Endothelial cell of umbilical vein (primary cell): ENCODE results near the gene SLFN14. TPM values are rescaled to one million over a fixed set of nuclear protein-coding genes. Genes with fewer than 3 reads are reported as not detected.

Experiments
- BruUV-seq: library from RNA; stranded (reverse); fragments of 400-500 nt; replicated peaks from 2 replicates; lab custom pipeline; 2021; lab: Mats Ljungman, UMichigan
- CTCF ChIA-PET: fragments of 300-600, 350-600 bp; sonication (Branson Sonifier 250); formaldehyde crosslinking; loops from one replicate; lab custom pipeline; 2021; ENCODE audit warnings: antibody characterized with exemption, inconsistent platforms; lab: Charles Lee
- POLR2A ChIA-PET: fragments of 300-600, 350-600 bp; sonication (Branson Sonifier 250); formaldehyde crosslinking; loops from one replicate; lab custom pipeline; 2021; ENCODE audit warnings: antibody characterized with exemption, inconsistent platforms; lab: Charles Lee
- DNase-seq: peaks from one replicate; pipeline ENCODE4 v3.0.0-alpha.2; 2011; ENCODE audit warnings: low read depth, low spot score
- FAIRE-seq: peaks from 2 replicates; lab custom pipeline; 2011; peaks lifted over from hg19 to GRCh38; lab: Jason Lieb, UNC
- H2AFZ ChIP-seq: 2 replicates; pipeline ENCODE4 v1.6.0; 2012; ENCODE audit warnings: low read depth, low read length, control low read depth, inconsistent platforms
- H3K27ac ChIP-seq: 2 replicates; pipeline ENCODE4 v1.5.1; 2011; ENCODE audit warnings: low read depth, mild to moderate bottlenecking, control low read depth, low read length, moderate library complexity; ENCODE audit not compliant: insufficient read depth
- H3K27me3 ChIP-seq, 2 experiments: 2 replicates each; pipeline versions ENCODE4 v1.6.0 to v1.6.1; 2011; ENCODE audit warnings: low read length in 2 of 2, mixed read lengths in 1 of 2; ENCODE audit not compliant: control insufficient read depth in 2 of 2, insufficient read depth in 2 of 2
- H3K36me3 ChIP-seq, 2 experiments: 2 replicates in 1 of 2; 3 replicates in 1 of 2; pipeline ENCODE4 v1.5.1; 2011; ENCODE audit warnings: low read length in 2 of 2, mild to moderate bottlenecking in 1 of 2, moderate library complexity in 1 of 2; ENCODE audit not compliant: control insufficient read depth in 2 of 2, insufficient read depth in 2 of 2; ENCODE audit errors: extremely low read depth in 1 of 2
- H3K4me1 ChIP-seq: 3 replicates; pipeline ENCODE4 v1.5.1; 2011; ENCODE audit warnings: mild to moderate bottlenecking, low read length; ENCODE audit not compliant: control insufficient read depth, insufficient read depth; ENCODE audit errors: extremely low read depth
- H3K4me2 ChIP-seq: 2 replicates; pipeline ENCODE4 v1.6.1; 2011; ENCODE audit warnings: low read length, control low read depth, mixed read lengths; ENCODE audit not compliant: insufficient read depth
- H3K4me3 ChIP-seq, 3 experiments: fragments of 200-600 bp in 1 of 3; sonication (generic), shearing (Covaris generic) in 1 of 3; replicated peaks in 1 of 3; 2 replicates each; pipeline ENCODE4 v1.5.1; 2011 to 2016; ENCODE audit warnings: control low read depth in 3 of 3, low read length in 3 of 3, mild to moderate bottlenecking in 2 of 3, inconsistent platforms in 1 of 3, low read depth in 1 of 3, moderate library complexity in 1 of 3; ENCODE audit not compliant: insufficient read depth in 1 of 3
- H3K79me2 ChIP-seq: 2 replicates; pipeline ENCODE4 v1.6.0; 2012; ENCODE audit warnings: low read length, inconsistent platforms; ENCODE audit not compliant: control insufficient read depth, insufficient read depth
- H3K9ac ChIP-seq: replicated peaks from 2 replicates; pipeline ENCODE3; 2011; ENCODE audit warnings: low read length, control low read depth; ENCODE audit not compliant: insufficient read depth; ENCODE audit errors: extremely low read depth
- H3K9me1 ChIP-seq: replicated peaks from 3 replicates; pipeline ENCODE4 v1.6.0; 2011; ENCODE audit warnings: mild to moderate bottlenecking, low read length; ENCODE audit not compliant: control insufficient read depth, insufficient read depth; ENCODE audit errors: extremely low read depth
- H3K9me3 ChIP-seq: replicated peaks from 2 replicates; pipeline ENCODE4 v1.5.1; 2012; ENCODE audit warnings: low read length, inconsistent platforms; ENCODE audit not compliant: control insufficient read depth, insufficient read depth
- H4K20me1 ChIP-seq: replicated peaks from 2 replicates; pipeline ENCODE3; 2011; ENCODE audit warnings: mild to moderate bottlenecking, low read length; ENCODE audit not compliant: control insufficient read depth, insufficient read depth; ENCODE audit errors: extremely low read depth
- CTCF ChIP-seq, 2 donors: IDR thresholded peaks; 1 replicate in 1 of 2; 2 replicates in 1 of 2; pipeline ENCODE4 v1.5.1; 2011; ENCODE audit warnings: low read length in 2 of 2, mild to moderate bottlenecking in 2 of 2, moderate library complexity in 2 of 2, control low read depth in 1 of 2, inconsistent platforms in 1 of 2, low read depth in 1 of 2; ENCODE audit not compliant: insufficient read depth in 1 of 2; ENCODE audit errors: extremely low read depth in 1 of 2
- EZH2 ChIP-seq: IDR thresholded peaks from 2 replicates; pipeline ENCODE4 v1.6.1; 2012; ENCODE audit warnings: borderline replicate concordance, low read depth, mild to moderate bottlenecking, moderate library complexity, low read length, inconsistent platforms; ENCODE audit not compliant: severe bottlenecking
- FOS ChIP-seq: IDR thresholded peaks from 2 replicates; pipeline ENCODE4 v1.6.1; 2011; ENCODE audit warnings: mild to moderate bottlenecking, low read length, moderate library complexity, borderline replicate concordance; ENCODE audit not compliant: insufficient read depth
- GATA2 ChIP-seq: IDR thresholded peaks from 2 replicates; pipeline ENCODE4 v1.7.0; 2011; ENCODE audit warnings: low read depth, mild to moderate bottlenecking, moderate library complexity, mixed read lengths, low read length; ENCODE audit not compliant: insufficient read length, insufficient read depth
- JUN ChIP-seq: IDR thresholded peaks from 2 replicates; pipeline ENCODE4 v1.6.1; 2011; ENCODE audit warnings: borderline replicate concordance, low read depth; ENCODE audit not compliant: insufficient read length, insufficient read depth
- MAX ChIP-seq: IDR thresholded peaks from 2 replicates; pipeline ENCODE4 v1.6.1; 2011; ENCODE audit not compliant: insufficient read depth, insufficient read length
- MYC ChIP-seq: IDR thresholded peaks from one replicate; pipeline ENCODE4 v1.6.1; 2011; ENCODE audit warnings: mild to moderate bottlenecking, low read depth, low read length
- POLR2A ChIP-seq: IDR thresholded peaks from 2 replicates; pipeline ENCODE4 v1.6.1; 2012; ENCODE audit warnings: low read depth, mild to moderate bottlenecking, control low read depth, low read length
- POLR2AphosphoS5 ChIP-seq: IDR thresholded peaks from 2 replicates; pipeline ENCODE4 v1.6.1; 2012; ENCODE audit warnings: low read depth, mild to moderate bottlenecking, control low read depth, low read length, moderate library complexity; ENCODE audit not compliant: insufficient read depth
- dilution Hi-C: fragments of 300-500 bp; cut with MboI; formaldehyde crosslinking; loops from one replicate; pipeline ENCODE4 v1.15.0; 2019; ENCODE audit warnings: low sequenced_read_pairs; ENCODE audit not compliant: extremely low pct_ligation_motif_present
- intact Hi-C: fragments of 100-400 bp; cut with micrococcal nuclease; formaldehyde crosslinking; loops from one replicate; pipeline ENCODE4 v1.10.0; 2022
- polyA plus RNA-seq, 4 experiments: library from polyadenylated mRNA; depleted of rRNA in 3 of 4; stranded (reverse) in 3 of 4; unstranded in 1 of 4; fragments of >200 nt; gene quantifications; 2 replicates each; pipeline versions ENCODE4 v1.2.1 to v1.2.3, GENCODE V29; 2011 to 2012; ENCODE audit warnings: missing spikeins in 1 of 4
- total RNA-seq: library from RNA; stranded (reverse); gene quantifications from 2 replicates; pipeline ENCODE4 v1.2.3, GENCODE V29; 2021

The SLFN14 gene
- total and polyA plus RNA-seq, 2 donors (not counting 3 experiments of a cell fraction or from before 2014, with no cell fraction given): not detected

GRCh38 chr17:35578197-35578928, 17.7 kb upstream of the SLFN14 start, which contains the start of gene PEX12:
TSS of gene PEX12 (minus strand) at chr17:35578571. CDS start at chr17:35578021, 550 bp downstream.
- Histone ChIP-seq H3K79me2 (no peaks in the 10 kb centered on the region), H3K4me3 (peak within 1 kb of the TSS; percentile 60 to 77 (median 64)), H3K27ac (peak within 1 kb of the TSS; percentile 38), H3K4me2 (peak within 1 kb of the TSS; percentile 83), H3K36me3 (peaks cover 0 to 2% of the 10 kb centered on the region in 2 experiments), H3K9ac (peak within 1 kb of the TSS; percentile 77), H2AFZ (peak within 1 kb of the TSS; percentile 71), H3K27me3 (no peaks in the 10 kb centered on the region), H3K9me3 (no peaks in the 10 kb centered on the region), H3K9me1 (no peaks in the 10 kb centered on the region), H4K20me1 (no peaks in the 10 kb centered on the region), H3K4me1 (peaks cover 12% of the 10 kb centered on the region)
- dilution Hi-C loops: no loop called here
- ChIA-PET CTCF (interaction anchor here (0.5 to 2.2 kb wide), 17 partner anchors 8 to 515 kb away, joined by 3 to 13 read pairs (median 4); partner anchors contain the start of genes AP2B1, RFFL and SLFN12L), POLR2A (interaction anchor here (0.8 to 1.8 kb wide), 3 partner anchors 8 to 10 kb away, joined by 4 to 5 read pairs (median 5); partner anchors contain the start of gene AP2B1)
- DNase-seq: peak; percentile 83
- TF ChIP-seq FOS: no peak
- peak; percentile 94 for TF ChIP-seq POLR2AphosphoS5
- peak; percentile 94 for TF ChIP-seq POLR2A
- TF ChIP-seq MAX: no peak
- TF ChIP-seq GATA2: no peak
- no peak for TF ChIP-seq JUN
- no peak for TF ChIP-seq CTCF (IDR thresholded peaks at IDR 0.05; ENCODE audit: extremely low read depth in 1 of 2, insufficient read depth in 1 of 2, low read depth in 1 of 2, low read length in 2 of 2)
- TF ChIP-seq EZH2: no peak
- no peak for TF ChIP-seq MYC
- intact Hi-C loops: loop anchor here (1.0 kb wide), 3 partner anchors 9 to 37 kb away; partner anchors contain the start of gene AP2B1
- FAIRE-seq: peak; percentile 93
- BruUV-seq: TSS peak; percentile 88
